ENCODE measurements around the gene KRTAP5-7.

KRTAP5-7 gene

GRCh38 chr11:71495286-71496230 is 31.5 kb upstream of the KRTAP5-7 start:
- no peak for DNase-seq (ENCODE audit: extremely low read depth in 1 of 2, low read depth in 1 of 2)

- DNase-seq (ENCODE audit: extremely low read depth in 1 of 2, low read depth in 1 of 2): no peak
These were observed 30.6 kb upstream of the KRTAP5-7 start for GRCh38 chr11:71496421-71496820.

GRCh38 chr11:71498091-71498490 is 29.0 kb upstream of the KRTAP5-7 start:
- DNase-seq (ENCODE audit: extremely low read depth in 1 of 2, low read depth in 1 of 2): no peak

GRCh38 chr11:71499125-71499524 is 27.9 kb upstream of the KRTAP5-7 start:
- DNase-seq (ENCODE audit: extremely low read depth in 1 of 2, low read depth in 1 of 2): no peak

- no peak for DNase-seq (ENCODE audit: extremely low read depth in 1 of 2, low read depth in 1 of 2)
These were observed 27.5 kb upstream of the KRTAP5-7 start for GRCh38 chr11:71499546-71499945.

GRCh38 chr11:71500601-71501021 is 26.5 kb upstream of the KRTAP5-7 start:
- DNase-seq (ENCODE audit: extremely low read depth in 1 of 2, low read depth in 1 of 2): no peak

GRCh38 chr11:71501071-71501985 is 25.7 kb upstream of the KRTAP5-7 start:
- DNase-seq (ENCODE audit: extremely low read depth in 1 of 2, low read depth in 1 of 2): no peak

- no peak for DNase-seq (ENCODE audit: extremely low read depth in 1 of 2, low read depth in 1 of 2)
These were observed 25.0 kb upstream of the KRTAP5-7 start for GRCh38 chr11:71502026-71502425.

- no peak for DNase-seq (ENCODE audit: extremely low read depth in 1 of 2, low read depth in 1 of 2)
These were observed 24.1 kb upstream of the KRTAP5-7 start for GRCh38 chr11:71502871-71503435.

- no peak for DNase-seq (ENCODE audit: extremely low read depth in 1 of 2, low read depth in 1 of 2)
These were observed 22.5 kb upstream of the KRTAP5-7 start for GRCh38 chr11:71504531-71504930.

- DNase-seq (ENCODE audit: extremely low read depth in 1 of 2, low read depth in 1 of 2): no peak
These were observed 22.1 kb upstream of the KRTAP5-7 start for GRCh38 chr11:71505001-71505400.

GRCh38 chr11:71505781-71506180 is 21.3 kb upstream of the KRTAP5-7 start:
- DNase-seq (ENCODE audit: extremely low read depth in 1 of 2, low read depth in 1 of 2): no peak

- no peak for DNase-seq (ENCODE audit: extremely low read depth in 1 of 2, low read depth in 1 of 2)
These were observed 20.0 kb upstream of the KRTAP5-7 start for GRCh38 chr11:71507102-71507501.

- DNase-seq (ENCODE audit: extremely low read depth in 1 of 2, low read depth in 1 of 2): no peak
These were observed 8.3 kb upstream of the KRTAP5-7 start for GRCh38 chr11:71518506-71519471.

- no peak for DNase-seq (ENCODE audit: extremely low read depth in 1 of 2, low read depth in 1 of 2)
These were observed 7.5 kb upstream of the KRTAP5-7 start for GRCh38 chr11:71519546-71519945.

GRCh38 chr11:71525188-71525937 is 1.7 kb upstream of the KRTAP5-7 start:
- DNase-seq (ENCODE audit: extremely low read depth in 1 of 2, low read depth in 1 of 2): no peak

GRCh38 chr11:71525938-71526495 is 1.1 kb upstream of the KRTAP5-7 start:
- no peak for DNase-seq (ENCODE audit: extremely low read depth in 1 of 2, low read depth in 1 of 2)

- DNase-seq (ENCODE audit: extremely low read depth in 1 of 2, low read depth in 1 of 2): no peak
These were observed 626 bp downstream of the KRTAP5-7 start for GRCh38 chr11:71527576-71528210.

- no peak for DNase-seq (ENCODE audit: extremely low read depth in 1 of 2, low read depth in 1 of 2)
These were observed 3.5 kb downstream of the KRTAP5-7 start for GRCh38 chr11:71530602-71531001.

Data from activated CD8-positive, alpha-beta memory T cell treated with anti-CD3 and anti-CD28 coated beads for 1 hour (primary cell).